ENCODE results near the gene NECTIN2.

Gene NECTIN2

DNA sequence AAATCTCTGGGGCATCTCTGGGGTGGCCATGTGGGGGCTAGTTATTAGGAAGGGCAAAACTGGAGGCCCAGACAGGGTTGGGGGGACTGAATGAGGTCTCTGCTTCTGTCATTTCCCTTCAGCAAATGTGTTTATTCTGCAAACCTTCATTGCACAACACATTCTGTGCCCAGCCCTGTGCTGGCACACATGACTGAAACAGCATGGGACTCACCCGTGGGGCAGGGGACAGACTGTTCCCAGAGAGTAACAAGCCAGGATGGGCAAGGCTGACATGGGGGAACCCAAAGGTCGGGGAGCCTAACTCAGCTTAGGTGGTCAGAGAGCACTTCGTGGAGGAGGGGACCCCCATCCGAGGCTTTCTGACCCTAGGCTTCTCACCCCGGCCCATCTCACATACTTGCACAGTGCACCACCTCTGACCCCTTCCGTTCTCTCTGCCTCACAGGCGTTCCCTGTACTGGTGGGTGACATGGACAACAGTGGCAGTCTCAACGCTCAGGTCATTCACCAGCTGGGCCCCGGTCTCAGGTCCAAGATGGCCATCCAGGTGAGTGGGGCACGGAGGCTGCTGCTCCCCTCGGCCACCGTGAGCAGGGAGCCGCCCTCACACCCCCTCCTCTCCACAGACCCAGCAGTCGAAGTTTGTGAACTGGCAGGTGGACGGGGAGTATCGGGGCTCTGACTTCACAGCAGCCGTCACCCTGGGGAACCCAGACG is 47.4 kb downstream of the NECTIN2 start:
- Mint-ChIP-seq H3K27me3 (no peaks in the 10 kb centered on the region), H3K27ac (no peak overlapping the region), H3K4me1 (peaks cover 32% of the 10 kb centered on the region), H3K4me3 (peak overlapping the region; percentile 27), H3K9me3 (no peaks in the 10 kb centered on the region), H3K36me3 (peaks cover 32% of the 10 kb centered on the region)
- no peak for DNase-seq
- CTCF ChIA-PET, result interaction anchor here (1.1 kb wide), 1 partner anchor 10 kb away, joined by 4 read pairs; no protein-coding TSS in a partner anchor

DNA sequence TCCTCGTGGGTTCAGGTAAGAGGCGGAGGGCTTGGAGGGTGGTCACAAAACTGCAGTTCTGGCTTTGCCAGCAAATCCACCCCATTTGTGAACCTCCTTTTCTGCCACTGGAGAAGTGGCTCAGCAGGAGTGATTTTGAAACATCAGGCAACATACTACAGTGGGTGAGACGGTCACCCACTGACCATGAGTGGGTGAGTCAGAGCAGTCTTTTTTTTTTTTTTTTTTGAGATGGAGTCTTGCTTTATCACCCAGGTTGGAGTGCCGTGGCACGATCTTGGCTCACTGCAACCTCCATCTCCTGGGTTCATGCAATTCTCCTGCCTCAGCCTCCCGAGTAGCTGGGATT is 47.9 kb downstream of the NECTIN2 start:
- CTCF ChIA-PET, result interaction anchor here (1.1 kb wide), 1 partner anchor 9 kb away, joined by 4 read pairs; no protein-coding TSS in a partner anchor
- H3K27ac Mint-ChIP-seq, result no peak overlapping the region
- no peak overlapping the region for H3K4me3 Mint-ChIP-seq
- H3K36me3 Mint-ChIP-seq, result peaks cover 32% of the 10 kb centered on the region
- peaks cover 30% of the 10 kb centered on the region for H3K4me1 Mint-ChIP-seq
- no peaks in the 10 kb centered on the region for H3K27me3 Mint-ChIP-seq
- H3K9me3 Mint-ChIP-seq, result no peaks in the 10 kb centered on the region
- DNase-seq, result no peak

DNA sequence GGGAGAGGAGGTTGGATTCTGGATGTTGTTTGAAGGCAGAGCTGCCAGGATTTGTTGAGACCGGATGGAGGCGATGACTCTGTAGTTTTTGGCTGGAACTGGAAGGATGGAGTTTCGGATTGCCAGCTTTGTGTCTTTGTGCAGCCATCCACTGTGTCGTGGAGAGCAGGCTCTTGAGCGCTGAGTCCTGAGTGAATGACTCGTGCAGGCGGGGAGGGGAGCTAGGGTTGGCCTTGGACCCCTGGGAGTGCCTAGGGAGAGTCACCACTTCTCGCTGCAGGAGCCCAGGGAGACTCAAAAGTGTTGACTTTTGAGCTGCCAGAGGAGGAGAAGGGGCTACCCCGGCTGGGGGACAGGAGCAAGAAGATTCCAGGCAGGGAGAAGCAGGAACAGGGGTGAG is 48.8 kb downstream of the NECTIN2 start:
- H3K4me3 Mint-ChIP-seq, result no peak overlapping the region
- peaks cover 28% of the 10 kb centered on the region for H3K4me1 Mint-ChIP-seq
- H3K36me3 Mint-ChIP-seq, result peaks cover 34% of the 10 kb centered on the region
- H3K27me3 Mint-ChIP-seq, result no peaks in the 10 kb centered on the region
- DNase-seq, result no peak
- no peaks in the 10 kb centered on the region for H3K9me3 Mint-ChIP-seq
- H3K27ac Mint-ChIP-seq, result peak overlapping the region; percentile 37
- CTCF ChIA-PET, result interaction anchor here (1.1 kb wide), 1 partner anchor 8 kb away, joined by 4 read pairs; no protein-coding TSS in a partner anchor

DNA sequence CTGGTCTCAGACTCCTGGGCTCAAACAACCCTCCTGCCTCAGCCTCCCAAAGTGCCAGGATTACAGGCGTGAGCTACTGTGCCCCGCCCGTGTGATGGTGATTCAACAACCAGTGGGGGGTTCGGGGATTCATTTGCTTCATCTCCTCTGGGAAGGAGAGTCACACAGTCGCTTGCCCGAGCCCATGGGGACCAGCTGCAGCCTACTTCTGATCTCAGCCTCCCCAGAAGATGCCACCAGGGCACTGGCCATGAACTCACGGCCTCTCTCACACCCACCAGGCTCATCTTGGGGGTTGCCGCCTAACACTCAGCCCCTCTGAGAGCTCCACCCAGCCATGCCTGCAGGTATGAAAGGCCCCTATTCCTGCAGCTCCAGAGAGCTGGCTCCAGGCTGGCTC is 51.7 kb downstream of the NECTIN2 start:
- Mint-ChIP-seq H3K36me3 (peaks cover 40% of the 10 kb centered on the region), H3K27me3 (no peaks in the 10 kb centered on the region), H3K27ac (no peak overlapping the region), H3K9me3 (no peaks in the 10 kb centered on the region), H3K4me1 (peaks cover 10% of the 10 kb centered on the region), H3K4me3 (no peak overlapping the region)
- CTCF ChIA-PET, result interaction anchor here (1.2 kb wide), 1 partner anchor 114 kb away, joined by 3 read pairs; no protein-coding TSS in a partner anchor
- DNase-seq, result no peak

DNA sequence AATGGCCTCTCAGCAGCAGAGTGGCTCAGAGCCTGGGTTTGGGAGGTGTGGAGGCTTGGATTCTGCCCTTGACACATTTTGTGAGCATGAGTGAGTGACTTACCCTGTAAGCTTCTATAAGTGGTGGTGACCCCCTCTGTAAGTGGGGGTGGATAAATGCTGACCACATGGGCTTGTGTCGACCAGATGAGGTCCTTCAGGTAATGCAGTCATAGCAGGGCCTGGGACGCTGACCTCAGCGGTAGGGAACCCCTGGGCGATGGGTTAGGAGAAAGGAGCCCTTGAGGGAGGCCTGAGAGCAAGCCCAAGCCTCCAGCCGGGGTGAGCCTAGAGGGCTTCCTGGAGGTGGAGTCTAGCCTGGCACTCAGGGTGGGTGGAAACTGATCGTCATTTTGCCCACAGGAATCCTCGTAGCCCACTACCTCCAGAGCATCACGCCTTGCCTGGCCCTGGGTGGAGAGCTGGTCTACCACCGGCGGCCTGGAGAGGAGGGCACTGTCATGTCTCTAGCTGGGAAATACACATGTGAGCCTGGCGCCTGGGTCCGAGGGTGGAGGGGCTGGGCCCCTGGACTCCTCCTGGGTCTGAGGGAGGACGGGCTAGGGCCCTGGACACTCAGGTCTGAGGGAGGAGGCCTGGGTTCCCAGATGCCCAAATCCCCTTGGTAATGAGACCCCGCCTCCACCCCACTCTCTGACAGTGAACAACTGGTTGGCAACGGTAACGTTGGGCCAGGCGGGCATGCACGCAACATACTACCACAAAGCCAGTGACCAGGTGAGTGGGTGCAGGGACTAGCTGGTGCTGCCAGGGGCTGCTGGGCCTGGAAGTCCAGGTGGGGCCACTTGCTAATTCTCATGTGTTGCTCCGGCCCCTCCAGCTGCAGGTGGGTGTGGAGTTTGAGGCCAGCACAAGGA is 54.5 kb downstream of the NECTIN2 start:
- Mint-ChIP-seq H3K27me3 (peaks cover 19% of the 10 kb centered on the region), H3K27ac (no peak overlapping the region), H3K9me3 (no peaks in the 10 kb centered on the region), H3K4me1 (peaks cover 4% of the 10 kb centered on the region), H3K36me3 (peaks cover 33% of the 10 kb centered on the region), H3K4me3 (no peak overlapping the region)
- no peak for DNase-seq
- CTCF ChIA-PET, result no interaction called here

DNA sequence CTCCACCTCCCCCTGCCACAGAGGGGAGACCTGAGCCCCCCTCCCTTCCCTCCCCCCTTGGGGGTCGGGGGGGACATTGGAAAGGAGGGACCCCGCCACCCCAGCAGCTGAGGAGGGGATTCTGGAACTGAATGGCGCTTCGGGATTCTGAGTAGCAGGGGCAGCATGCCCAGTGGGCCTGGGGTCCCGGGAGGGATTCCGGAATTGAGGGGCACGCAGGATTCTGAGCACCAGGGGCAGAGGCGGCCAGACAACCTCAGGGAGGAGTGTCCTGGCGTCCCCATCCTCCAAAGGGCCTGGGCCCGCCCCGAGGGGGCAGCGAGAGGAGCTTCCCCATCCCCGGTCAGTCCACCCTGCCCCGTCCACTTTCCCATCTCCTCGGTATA is 57.1 kb downstream of the NECTIN2 start:
- peaks cover 11% of the 10 kb centered on the region for H3K4me1 Mint-ChIP-seq
- no peaks in the 10 kb centered on the region for H3K9me3 Mint-ChIP-seq
- CTCF ChIA-PET, result interaction anchor here (0.6 to 4.3 kb wide), 8 partner anchors 9 to 290 kb away, joined by 3 to 18 read pairs (median 5); no protein-coding TSS in a partner anchor
- H3K4me3 Mint-ChIP-seq, result no peak overlapping the region
- no peak for DNase-seq
- peaks cover 17% of the 10 kb centered on the region for H3K36me3 Mint-ChIP-seq
- H3K27me3 Mint-ChIP-seq, result peaks cover 44% of the 10 kb centered on the region
- no peak overlapping the region for H3K27ac Mint-ChIP-seq

DNA sequence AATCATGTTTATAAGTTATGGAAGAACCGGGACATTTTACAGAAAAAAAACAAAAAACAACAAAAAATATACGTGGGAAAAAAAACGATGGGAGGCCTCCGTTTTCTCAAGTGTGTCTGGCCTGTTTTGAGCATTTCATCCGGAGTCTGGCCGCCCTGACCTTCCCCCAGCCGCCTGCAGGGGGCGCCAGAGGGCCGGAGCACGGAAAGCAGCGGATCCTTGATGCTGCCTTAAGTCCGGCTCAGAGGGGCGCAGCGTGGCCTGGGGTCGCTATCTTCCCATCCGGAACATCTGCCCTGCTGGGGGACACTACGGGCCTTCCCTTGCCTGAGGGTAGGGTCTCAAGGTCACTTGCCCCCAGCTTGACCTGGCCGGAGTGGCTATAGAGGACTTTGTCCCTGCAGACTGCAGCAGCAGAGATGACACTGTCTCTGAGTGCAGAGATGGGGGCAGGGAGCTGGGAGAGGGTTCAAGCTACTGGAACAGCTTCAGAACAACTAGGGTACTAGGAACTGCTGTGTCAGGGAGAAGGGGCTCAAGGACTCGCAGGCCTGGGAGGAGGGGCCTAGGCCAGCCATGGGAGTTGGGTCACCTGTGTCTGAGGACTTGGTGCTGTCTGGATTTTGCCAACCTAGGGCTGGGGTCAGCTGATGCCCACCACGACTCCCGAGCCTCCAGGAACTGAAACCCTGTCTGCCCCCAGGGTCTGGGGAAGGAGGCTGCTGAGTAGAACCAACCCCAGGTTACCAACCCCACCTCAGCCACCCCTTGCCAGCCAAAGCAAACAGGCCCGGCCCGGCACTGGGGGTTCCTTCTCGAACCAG is 57.7 kb downstream of the NECTIN2 start:
- Mint-ChIP-seq H3K27me3 (peaks cover 44% of the 10 kb centered on the region), H3K27ac (no peak overlapping the region), H3K36me3 (peaks cover 16% of the 10 kb centered on the region), H3K9me3 (no peaks in the 10 kb centered on the region), H3K4me1 (peaks cover 11% of the 10 kb centered on the region), H3K4me3 (no peak overlapping the region)
- DNase-seq, result peak; percentile 77
- CTCF ChIA-PET, result interaction anchor here (0.6 to 4.3 kb wide), 9 partner anchors 12 to 600 kb away, joined by 3 to 18 read pairs (median 5); no protein-coding TSS in a partner anchor

DNA sequence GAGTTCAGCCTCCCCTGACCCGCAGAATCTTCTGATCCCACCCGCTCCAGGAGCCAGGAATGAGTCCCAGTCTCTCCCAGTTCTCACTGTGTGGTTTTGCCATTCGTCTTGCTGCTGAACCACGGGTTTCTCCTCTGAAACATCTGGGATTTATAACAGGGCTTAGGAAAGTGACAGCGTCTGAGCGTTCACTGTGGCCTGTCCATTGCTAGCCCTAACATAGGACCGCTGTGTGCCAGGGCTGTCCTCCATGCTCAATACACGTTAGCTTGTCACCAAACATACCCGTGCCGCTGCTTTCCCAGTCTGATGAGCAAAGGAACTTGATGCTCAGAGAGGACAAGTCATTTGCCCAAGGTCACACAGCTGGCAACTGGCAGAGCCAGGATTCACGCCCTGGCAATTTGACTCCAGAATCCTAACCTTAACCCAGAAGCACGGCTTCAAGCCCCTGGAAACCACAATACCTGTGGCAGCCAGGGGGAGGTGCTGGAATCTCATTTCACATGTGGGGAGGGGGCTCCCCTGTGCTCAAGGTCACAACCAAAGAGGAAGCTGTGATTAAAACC is 58.4 kb downstream of the NECTIN2 start:
- H3K9me3 Mint-ChIP-seq, result no peaks in the 10 kb centered on the region

DNA sequence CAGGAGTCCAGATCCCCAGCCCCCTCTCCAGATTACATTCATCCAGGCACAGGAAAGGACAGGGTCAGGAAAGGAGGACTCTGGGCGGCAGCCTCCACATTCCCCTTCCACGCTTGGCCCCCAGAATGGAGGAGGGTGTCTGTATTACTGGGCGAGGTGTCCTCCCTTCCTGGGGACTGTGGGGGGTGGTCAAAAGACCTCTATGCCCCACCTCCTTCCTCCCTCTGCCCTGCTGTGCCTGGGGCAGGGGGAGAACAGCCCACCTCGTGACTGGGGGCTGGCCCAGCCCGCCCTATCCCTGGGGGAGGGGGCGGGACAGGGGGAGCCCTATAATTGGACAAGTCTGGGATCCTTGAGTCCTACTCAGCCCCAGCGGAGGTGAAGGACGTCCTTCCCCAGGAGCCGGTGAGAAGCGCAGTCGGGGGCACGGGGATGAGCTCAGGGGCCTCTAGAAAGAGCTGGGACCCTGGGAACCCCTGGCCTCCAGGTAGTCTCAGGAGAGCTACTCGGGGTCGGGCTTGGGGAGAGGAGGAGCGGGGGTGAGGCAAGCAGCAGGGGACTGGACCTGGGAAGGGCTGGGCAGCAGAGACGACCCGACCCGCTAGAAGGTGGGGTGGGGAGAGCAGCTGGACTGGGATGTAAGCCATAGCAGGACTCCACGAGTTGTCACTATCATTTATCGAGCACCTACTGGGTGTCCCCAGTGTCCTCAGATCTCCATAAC is 59.5 kb downstream of the NECTIN2 start, which contains the start of gene APOE:
TSS of gene APOE (plus strand) at position 360 of the 724 bp plus-strand sequence. CDS start 829 bp downstream, outside the sequence.
- H3K9me3 Mint-ChIP-seq, result no peaks in the 10 kb centered on the region
- H3K27ac Mint-ChIP-seq, result no peak within 1 kb of the TSS
- H3K4me3 Mint-ChIP-seq, result no peak within 1 kb of the TSS
- peaks cover 11% of the 10 kb centered on the region for H3K4me1 Mint-ChIP-seq
- CTCF ChIA-PET, result interaction anchor here (0.6 to 4.3 kb wide), 5 partner anchors 28 to 76 kb away, joined by 3 to 18 read pairs (median 7); no protein-coding TSS in a partner anchor
- peaks cover 44% of the 10 kb centered on the region for H3K27me3 Mint-ChIP-seq
- H3K36me3 Mint-ChIP-seq, result peaks cover 11% of the 10 kb centered on the region
- no peak for DNase-seq

More for the DNA sequence above, 58.4 kb downstream of the NECTIN2 start:
- H3K27ac Mint-ChIP-seq, result no peak overlapping the region
- no peak for DNase-seq
- H3K4me1 Mint-ChIP-seq, result peaks cover 11% of the 10 kb centered on the region
- H3K27me3 Mint-ChIP-seq, result peaks cover 44% of the 10 kb centered on the region
- CTCF ChIA-PET, result interaction anchor here (0.6 to 4.3 kb wide), 7 partner anchors 12 to 476 kb away, joined by 3 to 18 read pairs (median 5); no protein-coding TSS in a partner anchor
- H3K4me3 Mint-ChIP-seq, result no peak overlapping the region
- peaks cover 16% of the 10 kb centered on the region for H3K36me3 Mint-ChIP-seq

DNA sequence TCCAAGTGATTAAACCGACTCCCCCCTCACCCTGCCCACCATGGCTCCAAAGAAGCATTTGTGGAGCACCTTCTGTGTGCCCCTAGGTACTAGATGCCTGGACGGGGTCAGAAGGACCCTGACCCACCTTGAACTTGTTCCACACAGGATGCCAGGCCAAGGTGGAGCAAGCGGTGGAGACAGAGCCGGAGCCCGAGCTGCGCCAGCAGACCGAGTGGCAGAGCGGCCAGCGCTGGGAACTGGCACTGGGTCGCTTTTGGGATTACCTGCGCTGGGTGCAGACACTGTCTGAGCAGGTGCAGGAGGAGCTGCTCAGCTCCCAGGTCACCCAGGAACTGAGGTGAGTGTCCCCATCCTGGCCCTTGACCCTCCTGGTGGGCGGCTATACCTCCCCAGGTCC is 61.5 kb downstream of the NECTIN2 start:
- Mint-ChIP-seq H3K4me3 (no peak overlapping the region), H3K36me3 (peaks cover 5% of the 10 kb centered on the region), H3K4me1 (peaks cover 11% of the 10 kb centered on the region), H3K27me3 (peaks cover 63% of the 10 kb centered on the region), H3K27ac (no peak overlapping the region), H3K9me3 (no peaks in the 10 kb centered on the region)
- CTCF ChIA-PET, result interaction anchor here (1.0 kb wide), 1 partner anchor 45 kb away, joined by 3 read pairs; no protein-coding TSS in a partner anchor
- DNase-seq, result no peak

DNA sequence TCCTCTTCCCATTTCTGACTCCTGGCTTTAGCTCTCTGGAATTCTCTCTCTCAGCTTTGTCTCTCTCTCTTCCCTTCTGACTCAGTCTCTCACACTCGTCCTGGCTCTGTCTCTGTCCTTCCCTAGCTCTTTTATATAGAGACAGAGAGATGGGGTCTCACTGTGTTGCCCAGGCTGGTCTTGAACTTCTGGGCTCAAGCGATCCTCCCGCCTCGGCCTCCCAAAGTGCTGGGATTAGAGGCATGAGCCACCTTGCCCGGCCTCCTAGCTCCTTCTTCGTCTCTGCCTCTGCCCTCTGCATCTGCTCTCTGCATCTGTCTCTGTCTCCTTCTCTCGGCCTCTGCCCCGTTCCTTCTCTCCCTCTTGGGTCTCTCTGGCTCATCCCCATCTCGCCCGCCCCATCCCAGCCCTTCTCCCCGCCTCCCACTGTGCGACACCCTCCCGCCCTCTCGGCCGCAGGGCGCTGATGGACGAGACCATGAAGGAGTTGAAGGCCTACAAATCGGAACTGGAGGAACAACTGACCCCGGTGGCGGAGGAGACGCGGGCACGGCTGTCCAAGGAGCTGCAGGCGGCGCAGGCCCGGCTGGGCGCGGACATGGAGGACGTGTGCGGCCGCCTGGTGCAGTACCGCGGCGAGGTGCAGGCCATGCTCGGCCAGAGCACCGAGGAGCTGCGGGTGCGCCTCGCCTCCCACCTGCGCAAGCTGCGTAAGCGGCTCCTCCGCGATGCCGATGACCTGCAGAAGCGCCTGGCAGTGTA is 62.2 kb downstream of the NECTIN2 start:
- H3K9me3 Mint-ChIP-seq, result no peaks in the 10 kb centered on the region
- H3K36me3 Mint-ChIP-seq, result peaks cover 4% of the 10 kb centered on the region
- DNase-seq, result no peak
- H3K27ac Mint-ChIP-seq, result no peak overlapping the region
- H3K27me3 Mint-ChIP-seq, result peaks cover 69% of the 10 kb centered on the region
- CTCF ChIA-PET, result no interaction called here
- H3K4me1 Mint-ChIP-seq, result peaks cover 11% of the 10 kb centered on the region
- H3K4me3 Mint-ChIP-seq, result no peak overlapping the region

DNA sequence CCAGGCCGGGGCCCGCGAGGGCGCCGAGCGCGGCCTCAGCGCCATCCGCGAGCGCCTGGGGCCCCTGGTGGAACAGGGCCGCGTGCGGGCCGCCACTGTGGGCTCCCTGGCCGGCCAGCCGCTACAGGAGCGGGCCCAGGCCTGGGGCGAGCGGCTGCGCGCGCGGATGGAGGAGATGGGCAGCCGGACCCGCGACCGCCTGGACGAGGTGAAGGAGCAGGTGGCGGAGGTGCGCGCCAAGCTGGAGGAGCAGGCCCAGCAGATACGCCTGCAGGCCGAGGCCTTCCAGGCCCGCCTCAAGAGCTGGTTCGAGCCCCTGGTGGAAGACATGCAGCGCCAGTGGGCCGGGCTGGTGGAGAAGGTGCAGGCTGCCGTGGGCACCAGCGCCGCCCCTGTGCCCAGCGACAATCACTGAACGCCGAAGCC is 62.8 kb downstream of the NECTIN2 start:
- Mint-ChIP-seq H3K4me1 (peaks cover 11% of the 10 kb centered on the region), H3K27me3 (peaks cover 71% of the 10 kb centered on the region), H3K4me3 (no peak overlapping the region), H3K27ac (no peak overlapping the region), H3K36me3 (peaks cover 2% of the 10 kb centered on the region), H3K9me3 (no peaks in the 10 kb centered on the region)
- DNase-seq, result no peak
- CTCF ChIA-PET, result no interaction called here

Measured in activated naive CD4-positive, alpha-beta T cell treated with anti-CD3 and anti-CD28 coated beads, Interleukin-2, amount 10 ng/mL, durations not matched to agents 7 days and 5 days (primary cell).